Choroid plexus epithelial cell (primary cell): ENCODE results near the gene RNF17.

Experiments used
- DNase-seq: peaks from one replicate; pipeline ENCODE4 v3.0.0-alpha.2; 2010; ENCODE audit warnings: low read depth
- H3K4me3 ChIP-seq: 2 replicates; pipeline ENCODE4 v1.5.1; 2011; ENCODE audit warnings: low read depth, mild to moderate bottlenecking, control low read depth, low read length, moderate library complexity
- CTCF ChIP-seq: conservative IDR thresholded peaks from 2 replicates; pipeline ENCODE4 v1.5.1; 2011; ENCODE audit warnings: low read depth, mild to moderate bottlenecking, control low read depth, inconsistent platforms, low read length, moderate library complexity

The RNF17 gene

GRCh38 chr13:24740014-24740890 lies 23.7 kb upstream of the RNF17 start:
- TF ChIP-seq CTCF = no peak

GRCh38 chr13:24741016-24741662 lies 22.8 kb upstream of the RNF17 start:
- TF ChIP-seq CTCF = peak; percentile 39
- H3K4me3 ChIP-seq = no peak overlapping the region
- DNase-seq = peak; percentile 6

More at GRCh38 chr13:24740014-24740890, 23.7 kb upstream of the RNF17 start:
- DNase-seq = no peak
- no peak overlapping the region for H3K4me3 ChIP-seq

- no peak for TF ChIP-seq CTCF
- no peak overlapping the region for H3K4me3 ChIP-seq
- DNase-seq = no peak
These were observed 22.2 kb upstream of the RNF17 start for GRCh38 chr13:24741791-24742190.

- TF ChIP-seq CTCF = no peak
- DNase-seq = peak; percentile 71
- no peak overlapping the region for H3K4me3 ChIP-seq
These were observed 21.7 kb upstream of the RNF17 start for GRCh38 chr13:24742294-24742693.

GRCh38 chr13:24742977-24743376 lies 21.0 kb upstream of the RNF17 start:
- no peak for DNase-seq
- no peak for TF ChIP-seq CTCF
- H3K4me3 ChIP-seq = no peak overlapping the region

- H3K4me3 ChIP-seq = no peak overlapping the region
- no peak for TF ChIP-seq CTCF
- no peak for DNase-seq
These were observed 19.7 kb upstream of the RNF17 start for GRCh38 chr13:24744247-24744646.

GRCh38 chr13:24745516-24745860 lies 18.5 kb upstream of the RNF17 start:
- TF ChIP-seq CTCF = no peak
- DNase-seq = no peak
- no peak overlapping the region for H3K4me3 ChIP-seq
